EH (cell line): ENCODE results near the gene MMP27.
A peak's percentile ranks its signal among the peaks of the same experiment; 100 is the strongest.
"Not testable (repeated sequence)": the region's sequence is repeated elsewhere in the genome, so short reads cannot be mapped to it uniquely, and the experiment has no call there.

Experiments
- DNase-seq: peaks from one replicate; pipeline ENCODE4 v3.0.0-alpha.2; 2015; ENCODE audit warnings: low read depth

The MMP27 gene

DNA sequence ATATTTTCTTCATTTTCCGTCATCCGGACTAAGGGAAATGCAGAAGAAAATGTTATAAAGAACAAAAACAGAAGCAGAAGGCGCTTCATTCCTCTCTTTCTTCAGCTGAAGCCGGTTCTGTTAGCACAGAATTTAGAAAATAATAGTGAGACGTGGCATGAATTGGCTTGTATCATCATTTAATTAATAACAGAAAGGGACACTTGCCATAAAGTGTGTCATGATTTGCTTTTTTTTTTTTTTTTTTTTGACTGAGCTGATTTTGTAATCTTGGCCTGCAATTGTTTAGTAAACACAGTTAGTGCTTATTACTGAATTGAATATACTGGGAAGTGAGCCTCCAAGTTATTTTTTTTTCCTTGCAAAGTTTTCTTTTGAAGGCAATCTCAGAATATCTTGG lies at the start of gene MMP27:
TSS of gene MMP27 (minus strand) at position 144 of the 400 bp plus-strand sequence. CDS start at position 89, 55 bp downstream.
- no peak for DNase-seq

DNA sequence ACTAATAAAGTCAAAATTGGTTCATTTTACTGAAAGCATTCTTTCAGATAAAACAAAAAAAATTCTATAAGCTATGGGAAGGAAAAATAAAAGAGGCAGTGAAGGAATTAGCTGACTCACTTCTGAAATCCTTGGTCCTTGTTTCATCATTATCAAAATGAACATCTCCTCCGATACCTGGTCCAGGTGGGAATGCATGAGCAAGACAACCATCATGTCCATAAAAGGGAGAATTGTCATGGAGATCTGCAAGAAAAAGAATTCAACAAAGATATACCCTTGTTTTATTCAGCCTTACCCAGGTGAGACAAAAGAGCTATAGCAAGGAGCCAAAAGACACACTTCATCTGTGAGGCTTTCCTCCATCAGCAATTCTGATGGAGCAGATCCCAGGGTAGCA lies 47.7 kb upstream of the MMP27 start:
- DNase-seq, result no peak

DNA sequence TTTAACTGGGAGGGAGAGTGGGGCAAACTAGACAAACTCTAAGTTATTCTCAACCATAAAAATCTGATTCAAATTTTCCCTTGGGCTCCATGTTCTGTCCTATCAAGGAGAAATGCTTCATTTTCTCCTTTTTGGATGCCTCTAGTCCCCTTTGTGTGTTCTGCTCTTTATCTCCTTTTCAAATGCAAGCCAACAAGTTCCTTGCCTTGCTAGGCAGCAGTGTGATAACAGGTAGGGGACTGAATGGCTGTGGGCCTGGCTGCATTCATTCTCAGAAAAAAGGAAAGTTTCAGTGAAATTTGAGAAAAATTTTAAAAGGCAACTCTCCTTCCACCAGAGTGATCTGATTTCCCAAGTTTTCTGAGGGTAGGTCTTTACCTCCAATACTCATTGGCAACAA lies 46.1 kb upstream of the MMP27 start:
- DNase-seq, result no peak

GRCh38 chr11:102749101-102749722 lies 43.6 kb upstream of the MMP27 start:
- no peak for DNase-seq

DNA sequence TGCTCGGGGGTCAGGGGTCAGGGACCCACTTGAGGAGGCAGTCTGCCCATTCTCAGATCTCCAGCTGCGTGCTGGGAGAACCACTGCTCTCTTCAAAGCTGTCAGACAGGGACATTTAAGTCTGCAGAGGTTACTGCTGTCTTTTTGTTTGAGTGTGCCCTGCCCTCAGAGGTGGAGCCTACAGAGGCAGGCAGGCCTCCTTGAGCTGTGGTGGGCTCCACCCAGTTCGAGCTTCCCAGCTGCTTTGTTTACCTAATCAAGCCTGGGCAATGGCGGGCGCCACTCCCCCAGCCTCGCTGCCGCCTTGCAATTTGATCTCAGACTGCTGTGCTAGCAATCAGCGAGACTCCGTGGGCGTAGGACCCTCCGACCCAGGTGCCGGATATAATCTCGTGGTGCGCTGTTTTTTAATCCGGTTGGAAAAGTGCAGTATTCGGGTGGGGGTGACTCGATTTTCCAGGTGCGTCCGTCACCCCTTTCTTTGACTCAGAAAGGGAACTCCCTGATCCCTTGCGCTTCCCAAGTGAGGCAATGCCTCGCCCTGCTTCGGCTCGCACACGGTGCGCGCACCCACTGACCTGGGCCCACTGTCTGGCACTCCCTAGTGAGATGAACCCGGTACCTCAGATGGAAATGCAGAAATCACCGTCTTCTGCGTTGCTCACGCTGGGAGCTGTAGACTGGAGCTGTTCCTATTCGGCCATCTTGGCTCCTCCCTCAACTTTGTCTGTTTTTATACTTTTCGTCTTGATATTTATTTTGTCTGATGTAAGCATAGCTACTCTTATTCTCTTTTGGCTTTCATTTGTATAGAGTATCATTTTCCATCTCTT lies 41.4 kb upstream of the MMP27 start:
- DNase-seq, result not testable (repeated sequence)

DNA sequence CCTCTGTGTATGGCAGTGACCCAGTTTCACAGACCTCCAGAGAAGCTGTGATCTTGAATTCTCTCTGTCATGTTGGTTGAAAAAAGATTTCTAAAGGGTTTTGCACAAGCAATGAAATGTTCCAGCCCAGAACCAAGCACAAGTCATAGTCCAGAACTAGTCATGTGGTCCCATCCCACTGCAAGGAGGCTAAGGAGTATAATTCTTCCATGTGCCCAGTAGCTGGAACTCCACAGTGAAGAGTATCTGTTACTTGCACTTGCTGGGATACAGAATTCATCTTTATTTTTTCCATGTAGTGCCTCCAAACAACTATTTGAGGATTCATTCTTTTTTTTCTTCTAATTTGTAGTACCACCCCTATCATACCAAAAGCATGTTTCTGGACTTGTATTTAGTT lies 29.1 kb upstream of the MMP27 start:
- DNase-seq, result no peak

- DNase-seq, result peak; percentile 66
Observed at GRCh38 chr11:102733232-102733875, 27.8 kb upstream of the MMP27 start.

GRCh38 chr11:102730944-102731343 lies 25.4 kb upstream of the MMP27 start:
- DNase-seq, result not testable (repeated sequence)

- DNase-seq, result peak; percentile 65
Observed at GRCh38 chr11:102729849-102730815, 24.6 kb upstream of the MMP27 start.

- DNase-seq, result peak; percentile 77
Observed at GRCh38 chr11:102727890-102728289, 22.3 kb upstream of the MMP27 start.

- DNase-seq, result peak; percentile 52
Observed at GRCh38 chr11:102724904-102725500, 19.4 kb upstream of the MMP27 start, which contains the start of gene MMP8. Gene MMP8, minus strand, starts transcription at chr11:102724954. Its CDS starts 99 bp downstream, at chr11:102724855.

- no peak for DNase-seq
Observed at GRCh38 chr11:102722821-102723220, 17.3 kb upstream of the MMP27 start.

DNA sequence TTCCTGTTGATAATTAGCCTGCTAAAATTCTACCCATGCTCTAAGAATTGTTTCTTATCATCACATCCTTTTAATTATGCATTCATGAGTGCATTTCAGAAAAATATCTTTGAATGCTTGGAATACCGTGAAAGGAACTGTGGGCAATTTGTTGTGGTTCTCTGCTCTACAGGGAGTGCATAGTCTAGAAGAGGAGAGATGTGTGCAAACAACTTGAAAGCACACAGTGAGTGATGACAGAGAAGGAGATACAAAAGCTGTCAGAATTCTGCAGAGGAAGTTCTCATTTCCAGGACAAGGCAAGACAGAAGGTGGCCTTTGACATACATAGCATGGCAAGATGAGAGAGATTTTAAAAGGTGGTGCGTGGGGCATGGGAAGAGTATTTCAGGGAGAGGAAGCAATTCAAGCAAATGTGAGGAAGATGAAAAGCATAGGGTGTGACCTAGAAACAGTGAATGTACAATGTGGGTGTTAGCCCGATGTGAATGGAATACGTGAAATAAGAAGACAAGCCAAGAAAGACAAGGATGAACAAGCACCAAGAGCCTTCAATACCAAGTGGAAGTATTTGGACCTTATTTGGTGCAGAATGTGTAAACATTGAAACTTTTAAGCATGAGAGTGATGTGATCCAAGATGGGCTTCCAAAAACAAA lies 14.2 kb upstream of the MMP27 start:
- no peak for DNase-seq

DNA sequence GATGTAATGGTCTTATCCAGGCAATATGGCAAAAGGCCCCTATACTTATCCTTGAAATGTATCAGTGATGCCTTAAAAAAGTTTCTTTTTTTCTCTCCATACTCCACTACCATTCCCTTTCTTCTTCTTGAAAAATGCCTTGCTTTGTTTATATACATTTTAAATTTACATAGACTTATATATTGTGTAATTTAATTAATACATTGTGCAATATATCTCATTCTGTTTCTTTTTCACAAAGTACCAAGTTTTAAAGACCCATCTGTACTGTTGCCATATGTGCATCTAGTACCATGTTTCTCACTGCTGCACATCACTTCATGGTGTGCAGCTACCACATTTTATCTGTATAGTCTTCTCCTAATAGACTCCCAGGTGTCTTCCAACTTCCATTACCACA lies 11.7 kb upstream of the MMP27 start:
- no peak for DNase-seq

DNA sequence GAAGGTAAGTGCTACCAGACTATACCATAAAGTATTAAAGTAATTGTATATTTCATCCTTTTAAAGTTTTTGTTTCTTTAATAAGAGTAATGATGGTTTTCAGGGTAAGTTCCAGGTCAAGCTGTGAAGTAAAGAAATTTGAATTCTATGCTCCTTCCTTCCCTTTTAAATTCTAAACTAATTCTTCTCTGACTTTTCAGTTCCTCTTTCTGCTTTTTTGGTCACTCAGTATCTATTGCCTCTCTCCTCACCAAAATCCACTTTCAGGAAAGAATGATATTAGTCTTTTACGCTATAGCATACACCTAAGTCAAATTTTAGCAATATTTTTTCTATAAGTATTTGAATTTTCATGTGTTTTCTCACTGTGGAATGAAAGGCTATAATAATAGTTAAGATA lies 11.0 kb upstream of the MMP27 start:
- DNase-seq, result no peak

DNA sequence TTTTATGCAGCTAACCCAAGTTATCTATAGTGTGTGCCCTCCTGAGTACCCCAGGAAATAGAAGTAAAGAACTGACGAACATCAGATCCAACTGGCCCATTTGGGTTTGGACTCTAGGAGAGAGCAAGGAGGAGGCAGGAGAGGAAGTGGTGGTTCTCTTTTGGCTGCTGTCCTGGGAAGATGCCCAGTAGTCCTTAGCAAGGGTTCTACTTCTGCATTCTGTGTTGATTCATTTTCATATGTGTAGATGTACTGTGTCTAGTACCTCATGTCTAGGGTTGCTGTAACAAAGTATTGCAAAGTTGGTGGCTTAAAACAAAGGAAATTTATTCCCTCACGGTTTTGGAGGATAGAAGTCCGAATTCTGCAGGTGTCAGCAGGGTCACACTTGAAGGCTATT lies 6.6 kb upstream of the MMP27 start:
- no peak for DNase-seq

DNA sequence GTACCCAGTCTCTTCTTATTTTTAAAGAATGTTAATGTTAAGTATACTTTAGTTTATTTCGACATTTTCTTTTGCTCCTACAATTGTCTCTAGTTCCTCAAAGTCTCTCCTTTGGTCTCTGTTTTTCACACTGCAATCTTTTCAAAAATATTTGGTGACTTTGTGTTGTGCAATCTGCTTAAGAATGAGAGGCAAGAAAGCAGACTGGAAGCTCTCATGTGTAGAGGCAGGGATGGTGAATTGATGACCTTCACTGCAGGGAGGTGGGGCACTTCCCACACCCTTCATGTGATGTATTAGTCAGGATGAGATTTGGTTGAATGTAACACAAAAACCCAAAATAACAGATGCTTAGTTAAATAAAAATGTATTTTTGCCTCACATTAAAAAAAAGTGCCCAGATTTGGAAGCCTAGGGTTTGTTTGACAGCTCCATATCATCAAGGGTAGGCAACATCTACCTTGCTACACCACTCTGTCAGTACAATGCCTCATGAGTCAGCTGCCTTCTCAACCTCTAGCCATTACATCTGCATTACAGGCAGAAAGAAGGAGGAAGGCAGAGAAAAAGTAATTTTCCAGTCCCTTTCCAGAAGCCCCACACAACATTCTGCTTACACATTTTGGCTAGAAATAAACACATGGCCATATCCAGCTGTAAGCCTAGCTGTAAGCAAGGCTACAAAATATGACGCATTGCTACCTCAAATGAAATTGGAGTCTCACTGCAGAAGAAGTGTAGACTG lies 3.8 kb upstream of the MMP27 start:
- peak; percentile 7 for DNase-seq

DNA sequence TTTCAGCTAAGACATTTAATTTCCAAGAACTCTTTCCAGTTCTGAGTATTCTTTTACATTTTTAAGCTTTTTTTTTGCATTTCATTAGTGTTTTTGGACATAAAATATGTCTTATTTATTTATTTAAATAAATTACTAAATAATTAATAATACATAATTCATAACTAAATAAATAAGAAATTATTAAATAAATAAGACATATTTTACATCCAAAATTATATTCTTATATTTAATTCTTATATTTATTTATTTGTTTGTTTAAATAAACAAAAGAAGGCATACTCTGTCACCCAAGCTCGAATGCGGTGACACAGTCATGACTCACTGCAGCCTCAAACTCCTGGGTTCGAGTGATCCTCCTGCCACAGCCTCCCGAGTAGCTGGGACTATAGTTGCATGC lies 3.1 kb upstream of the MMP27 start:
- DNase-seq, result no peak

- DNase-seq, result no peak
Observed at GRCh38 chr11:102704841-102705240, 728 bp downstream of the MMP27 start.
